ENCODE results near the gene OR1K1. TPM values are rescaled to one million over a fixed set of nuclear protein-coding genes. Genes with fewer than 3 reads are reported as not detected.
"Not testable (repeated sequence)": the region's sequence is repeated elsewhere in the genome, so short reads cannot be mapped to it uniquely, and the experiment has no call there.

The OR1K1 gene
- total RNA-seq, 2 donors from 2014 or later = not detected

- peak overlapping the region; percentile 36 for H3K4me3 Mint-ChIP-seq
- peaks cover 2% of the 10 kb centered on the region for H3K36me3 Mint-ChIP-seq (ENCODE audit: low read depth)
- peaks cover 25% of the 10 kb centered on the region for H3K4me1 Mint-ChIP-seq
- H3K27me3 Mint-ChIP-seq = no peaks in the 10 kb centered on the region
- H3K9me3 ChIP-seq (ENCODE audit: control insufficient read depth, low read length, poor library complexity, severe bottlenecking) = no peaks in the 10 kb centered on the region
- DNase-seq = no peak
- peak; percentile 24 for ATAC-seq
- H3K27ac Mint-ChIP-seq = peak overlapping the region; percentile 77
Measured at GRCh38 chr9:122819791-122820489, 20.0 kb downstream of the OR1K1 start.

GRCh38 chr9:122820490-122820845 is 20.5 kb downstream of the OR1K1 start:
- Mint-ChIP-seq H3K27me3 (no peaks in the 10 kb centered on the region), H3K27ac (peak overlapping the region; percentile 77), H3K4me3 (no peak overlapping the region), H3K4me1 (peaks cover 23% of the 10 kb centered on the region), H3K36me3 (ENCODE audit: low read depth) (peaks cover 2% of the 10 kb centered on the region)
- H3K9me3 ChIP-seq (ENCODE audit: control insufficient read depth, low read length, poor library complexity, severe bottlenecking) = no peaks in the 10 kb centered on the region
- ATAC-seq (no peak), DNase-seq (no peak)

GRCh38 chr9:122821278-122821943 is 21.5 kb downstream of the OR1K1 start:
- ATAC-seq = no peak
- peaks cover 2% of the 10 kb centered on the region for H3K36me3 Mint-ChIP-seq (ENCODE audit: low read depth)

GRCh38 chr9:122822056-122822455 is 22.1 kb downstream of the OR1K1 start:
- peaks cover 2% of the 10 kb centered on the region for H3K36me3 Mint-ChIP-seq (ENCODE audit: low read depth)
- peaks cover 24% of the 10 kb centered on the region for H3K4me1 Mint-ChIP-seq
- H3K27me3 Mint-ChIP-seq = no peaks in the 10 kb centered on the region

More at GRCh38 chr9:122821278-122821943, 21.5 kb downstream of the OR1K1 start:
- Mint-ChIP-seq H3K27ac (peak overlapping the region; percentile 72), H3K4me3 (no peak overlapping the region), H3K27me3 (no peaks in the 10 kb centered on the region), H3K4me1 (peaks cover 20% of the 10 kb centered on the region)
- H3K9me3 ChIP-seq (ENCODE audit: control insufficient read depth, low read length, poor library complexity, severe bottlenecking) = no peaks in the 10 kb centered on the region
- DNase-seq = no peak

GRCh38 chr9:122822938-122823337 is 23.0 kb downstream of the OR1K1 start:
- Mint-ChIP-seq H3K4me1 (peaks cover 31% of the 10 kb centered on the region), H3K27ac (peak overlapping the region; percentile 66), H3K36me3 (ENCODE audit: low read depth) (peaks cover 2% of the 10 kb centered on the region)

More at GRCh38 chr9:122822056-122822455, 22.1 kb downstream of the OR1K1 start:
- ATAC-seq (no peak), DNase-seq (no peak)
- peak overlapping the region; percentile 72 for H3K27ac Mint-ChIP-seq
- no peaks in the 10 kb centered on the region for H3K9me3 ChIP-seq (ENCODE audit: control insufficient read depth, low read length, poor library complexity, severe bottlenecking)
- H3K4me3 Mint-ChIP-seq = no peak overlapping the region

GRCh38 chr9:122827761-122828093 is 27.8 kb downstream of the OR1K1 start:
- Mint-ChIP-seq H3K36me3 (ENCODE audit: low read depth) (no peaks in the 10 kb centered on the region), H3K4me3 (peak overlapping the region; percentile 99), H3K27ac (peak overlapping the region; percentile 96), H3K27me3 (no peaks in the 10 kb centered on the region), H3K4me1 (peaks cover 24% of the 10 kb centered on the region)
- ATAC-seq (no peak), DNase-seq (no peak)
- no peaks in the 10 kb centered on the region for H3K9me3 ChIP-seq (ENCODE audit: control insufficient read depth, low read length, poor library complexity, severe bottlenecking)

More at GRCh38 chr9:122822938-122823337, 23.0 kb downstream of the OR1K1 start:
- no peaks in the 10 kb centered on the region for H3K9me3 ChIP-seq (ENCODE audit: control insufficient read depth, low read length, poor library complexity, severe bottlenecking)
- no peak for DNase-seq
- Mint-ChIP-seq H3K4me3 (no peak overlapping the region), H3K27me3 (no peaks in the 10 kb centered on the region)
- no peak for ATAC-seq

- not testable (repeated sequence) for H3K27me3 Mint-ChIP-seq; H3K36me3 Mint-ChIP-seq (ENCODE audit: low read depth); DNase-seq; H3K9me3 ChIP-seq (ENCODE audit: control insufficient read depth, low read length, poor library complexity, severe bottlenecking); ATAC-seq
- peak overlapping the region; percentile 99 for H3K4me3 Mint-ChIP-seq
- H3K4me1 Mint-ChIP-seq = peaks cover 20% of the 10 kb centered on the region
- H3K27ac Mint-ChIP-seq = peak overlapping the region; percentile 96
Measured at GRCh38 chr9:122828965-122829284, 29.0 kb downstream of the OR1K1 start.

GRCh38 chr9:122832194-122832593 is 32.3 kb downstream of the OR1K1 start:
- no peak for DNase-seq
- peaks cover 18% of the 10 kb centered on the region for H3K4me1 Mint-ChIP-seq
- no peak for ATAC-seq
- no peaks in the 10 kb centered on the region for H3K36me3 Mint-ChIP-seq (ENCODE audit: low read depth)
- no peaks in the 10 kb centered on the region for H3K9me3 ChIP-seq (ENCODE audit: control insufficient read depth, low read length, poor library complexity, severe bottlenecking)
- H3K27me3 Mint-ChIP-seq = no peaks in the 10 kb centered on the region
- no peak overlapping the region for H3K27ac Mint-ChIP-seq
- H3K4me3 Mint-ChIP-seq = no peak overlapping the region

- no peak for DNase-seq
- H3K27me3 Mint-ChIP-seq = no peaks in the 10 kb centered on the region
- peak; percentile 54 for ATAC-seq
Measured at GRCh38 chr9:122835313-122835731, 35.4 kb downstream of the OR1K1 start.

GRCh38 chr9:122837266-122837850 is 37.4 kb downstream of the OR1K1 start:
- DNase-seq (no peak), ATAC-seq (no peak)
- Mint-ChIP-seq H3K36me3 (ENCODE audit: low read depth) (no peaks in the 10 kb centered on the region), H3K27ac (no peak overlapping the region), H3K4me3 (no peak overlapping the region), H3K27me3 (no peaks in the 10 kb centered on the region), H3K4me1 (peaks cover 10% of the 10 kb centered on the region)
- no peaks in the 10 kb centered on the region for H3K9me3 ChIP-seq (ENCODE audit: control insufficient read depth, low read length, poor library complexity, severe bottlenecking)

More at GRCh38 chr9:122835313-122835731, 35.4 kb downstream of the OR1K1 start:
- Mint-ChIP-seq H3K36me3 (ENCODE audit: low read depth) (no peaks in the 10 kb centered on the region), H3K4me1 (peaks cover 10% of the 10 kb centered on the region), H3K27ac (no peak overlapping the region), H3K4me3 (peak overlapping the region; percentile 85)
- H3K9me3 ChIP-seq (ENCODE audit: control insufficient read depth, low read length, poor library complexity, severe bottlenecking) = no peaks in the 10 kb centered on the region

- Mint-ChIP-seq H3K4me1 (peaks cover 10% of the 10 kb centered on the region), H3K27ac (peak overlapping the region; percentile 62)
- DNase-seq; H3K9me3 ChIP-seq (ENCODE audit: control insufficient read depth, low read length, poor library complexity, severe bottlenecking); H3K36me3 Mint-ChIP-seq (ENCODE audit: low read depth); ATAC-seq; H3K27me3 Mint-ChIP-seq; H3K4me3 Mint-ChIP-seq: not testable (repeated sequence)
Measured at GRCh38 chr9:122838441-122838840, 38.5 kb downstream of the OR1K1 start.

GRCh38 chr9:122841501-122841900 is 41.6 kb downstream of the OR1K1 start:
- Mint-ChIP-seq H3K36me3 (ENCODE audit: low read depth) (no peaks in the 10 kb centered on the region), H3K27me3 (no peaks in the 10 kb centered on the region), H3K4me3 (no peak overlapping the region), H3K4me1 (peaks cover 7% of the 10 kb centered on the region), H3K27ac (peak overlapping the region; percentile 17)
- no peaks in the 10 kb centered on the region for H3K9me3 ChIP-seq (ENCODE audit: control insufficient read depth, low read length, poor library complexity, severe bottlenecking)
- no peak for DNase-seq
- no peak for ATAC-seq

GRCh38 chr9:122844137-122844536 is 44.2 kb downstream of the OR1K1 start:
- DNase-seq (no peak), ATAC-seq (no peak)
- H3K4me1 Mint-ChIP-seq = peaks cover 17% of the 10 kb centered on the region
- H3K27ac Mint-ChIP-seq = no peak overlapping the region
- no peaks in the 10 kb centered on the region for H3K27me3 Mint-ChIP-seq
- no peak overlapping the region for H3K4me3 Mint-ChIP-seq
- no peaks in the 10 kb centered on the region for H3K36me3 Mint-ChIP-seq (ENCODE audit: low read depth)
- no peaks in the 10 kb centered on the region for H3K9me3 ChIP-seq (ENCODE audit: control insufficient read depth, low read length, poor library complexity, severe bottlenecking)
